HPDE6-E6E7 (cell line): ENCODE data around the gene SLC13A5.
"Not testable (repeated sequence)": the region's sequence is repeated elsewhere in the genome, so short reads cannot be mapped to it uniquely, and the experiment has no call there.

Experiments
- DNase-seq: peaks from one replicate; pipeline ENCODE4 v3.0.0; 2011; ENCODE audit warnings: missing footprints; ENCODE audit errors: extremely low spot score

Gene SLC13A5

DNA sequence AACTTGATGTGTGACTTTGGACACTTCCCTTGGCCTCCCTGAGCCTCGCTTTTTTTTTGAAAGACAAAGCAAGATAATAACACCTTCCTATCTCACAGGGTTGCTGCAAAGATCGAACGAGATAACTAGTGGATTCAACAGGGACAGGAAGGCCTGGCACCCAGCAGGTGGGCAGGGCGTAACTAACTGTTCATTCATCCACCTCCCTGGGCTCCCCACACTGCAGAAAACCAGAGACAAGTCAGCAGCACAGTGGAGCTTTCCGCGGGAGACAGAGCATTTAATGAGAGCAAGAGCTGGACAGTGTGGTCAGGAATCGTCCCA, 28.7 kb downstream of the SLC13A5 start:
- no peak for DNase-seq

DNA sequence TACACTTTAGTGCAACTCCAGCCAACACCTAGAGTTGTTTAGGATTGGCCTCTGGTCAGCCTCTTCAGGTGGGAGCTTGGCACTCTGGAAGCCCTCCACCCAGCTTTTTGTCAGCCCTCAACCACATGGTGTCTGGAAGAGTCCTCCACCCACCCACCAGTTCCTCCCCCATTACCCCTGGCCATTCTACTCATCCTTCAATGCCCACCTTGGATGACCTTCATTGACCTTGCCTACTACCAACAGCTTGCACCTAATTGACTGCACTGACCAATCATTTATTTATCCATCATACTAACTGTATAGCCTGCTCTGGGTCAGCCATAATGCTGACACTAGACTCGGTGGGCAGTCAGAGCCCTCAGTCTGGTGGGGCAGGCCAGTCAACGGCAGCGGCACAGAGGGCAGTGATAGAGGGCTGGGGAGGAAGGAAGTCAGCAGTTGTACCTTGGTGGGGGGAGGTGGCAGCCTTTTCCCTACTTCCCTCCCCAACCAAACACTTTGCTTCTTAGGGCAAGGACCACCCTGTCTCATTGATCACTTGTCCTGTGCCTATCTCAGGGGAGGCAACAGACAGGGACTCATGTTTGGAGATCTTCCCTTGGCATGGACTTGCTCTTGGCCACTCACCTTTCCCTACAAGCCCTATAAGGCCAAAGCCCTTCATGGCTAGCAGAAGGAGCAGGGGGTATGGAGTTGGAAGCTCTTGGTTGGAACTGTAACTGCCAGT, 29.3 kb downstream of the SLC13A5 start:
- DNase-seq = no peak

DNA sequence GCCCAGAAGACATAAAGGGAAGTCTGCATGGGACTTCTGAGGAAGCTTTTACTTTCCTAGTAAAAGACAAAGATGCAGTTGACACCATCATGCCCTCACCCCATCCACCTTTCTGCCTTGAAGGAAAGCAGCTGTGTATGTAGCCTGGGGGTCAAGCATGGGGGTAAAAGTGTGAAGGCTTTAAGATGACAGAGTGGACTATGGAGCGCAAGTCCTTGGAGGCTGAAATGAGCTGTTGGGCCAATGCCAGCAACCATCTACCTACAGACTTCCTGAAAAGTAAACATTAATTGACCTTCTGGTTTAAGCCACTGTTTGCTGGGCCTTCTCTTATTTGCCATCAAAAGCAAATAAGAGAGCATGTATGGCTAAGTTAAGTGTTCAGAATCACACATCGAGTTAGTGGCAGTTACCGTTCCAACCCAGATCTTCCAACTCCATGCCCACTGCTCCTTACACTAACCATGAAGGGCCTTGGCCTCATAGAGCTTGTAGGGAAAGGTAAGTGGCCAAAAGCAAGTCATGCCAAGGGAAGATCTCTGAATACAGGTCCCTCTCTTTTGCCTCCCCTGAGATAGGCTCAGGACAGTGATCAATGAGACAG, 30.0 kb downstream of the SLC13A5 start:
- no peak for DNase-seq

DNA sequence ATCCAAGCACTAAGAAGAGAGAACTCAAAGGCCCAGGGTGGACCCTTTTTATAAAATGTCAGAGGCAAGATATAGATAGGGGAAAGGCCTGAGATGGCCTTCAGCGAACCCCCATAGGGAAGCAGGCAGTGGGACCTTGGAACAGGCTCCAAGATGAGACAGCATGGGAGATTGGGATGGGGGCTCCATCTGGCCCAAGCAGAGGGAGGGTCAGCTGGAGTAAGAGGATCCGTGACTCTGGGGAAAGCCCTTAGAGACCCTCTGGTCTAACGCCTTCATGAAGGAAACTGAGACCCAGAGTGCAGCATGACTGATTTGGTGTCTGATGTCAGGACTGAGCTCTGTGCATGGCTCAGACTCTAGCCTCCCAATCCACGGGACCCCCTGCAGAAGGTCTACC, 30.8 kb downstream of the SLC13A5 start:
- no peak for DNase-seq

DNA sequence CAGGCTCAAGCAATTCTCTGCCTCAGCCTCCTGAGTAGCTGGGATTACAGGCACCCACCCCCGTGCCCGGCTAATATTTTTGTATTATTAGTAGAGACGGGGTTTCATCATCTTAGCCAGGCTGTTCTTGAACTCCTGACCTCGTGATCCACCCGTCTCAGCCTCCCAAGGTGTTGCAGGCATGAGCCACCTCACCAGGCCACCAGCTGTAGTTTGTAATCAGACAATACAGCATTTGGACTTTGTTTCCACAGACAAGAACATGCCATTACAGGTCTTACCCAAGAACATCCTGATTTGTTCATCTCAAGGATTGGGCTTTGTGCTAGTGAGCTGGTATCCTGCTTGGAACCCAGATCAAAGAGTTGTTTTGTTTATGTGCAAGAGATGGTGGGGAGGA, 31.5 kb downstream of the SLC13A5 start:
- DNase-seq = no peak

DNA sequence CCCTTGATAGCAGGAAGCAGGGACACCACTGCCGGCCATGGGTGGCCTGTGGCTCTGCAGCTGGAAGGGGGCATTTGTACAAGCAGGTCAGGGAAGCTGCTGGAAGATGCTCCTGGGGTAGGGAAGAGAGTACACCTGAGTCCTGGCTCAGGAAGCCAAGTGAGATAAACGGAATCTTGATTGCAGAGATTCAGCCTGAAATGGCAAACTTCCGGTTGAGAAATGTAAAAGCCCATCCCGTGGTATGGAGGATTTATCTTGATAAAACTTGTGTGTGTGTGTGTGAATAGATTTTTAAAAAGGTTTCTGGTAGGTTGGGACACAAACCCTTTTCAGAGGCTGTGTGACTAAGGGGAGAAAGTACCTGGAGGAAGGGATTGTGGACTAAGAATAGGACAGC, 32.0 kb downstream of the SLC13A5 start:
- no peak for DNase-seq

DNA sequence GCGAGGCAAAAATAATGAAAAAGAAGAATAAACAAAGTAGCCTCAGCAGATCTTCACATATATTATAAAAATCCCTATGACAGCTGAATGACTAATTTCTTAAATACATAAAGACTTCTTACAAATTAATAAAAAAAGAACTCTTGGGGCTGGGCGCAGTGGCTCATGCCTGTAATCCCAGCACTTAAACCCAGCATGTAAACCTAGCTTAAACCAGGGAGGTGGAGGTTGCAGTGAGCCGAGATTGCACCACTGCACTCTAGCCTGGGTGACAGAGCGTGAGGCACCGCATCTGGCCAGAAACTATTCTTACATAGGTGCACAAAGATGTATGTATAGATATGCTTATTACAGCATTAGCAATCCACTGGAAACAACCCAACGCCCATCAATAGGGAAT, 33.9 kb downstream of the SLC13A5 start:
- no peak for DNase-seq

DNA sequence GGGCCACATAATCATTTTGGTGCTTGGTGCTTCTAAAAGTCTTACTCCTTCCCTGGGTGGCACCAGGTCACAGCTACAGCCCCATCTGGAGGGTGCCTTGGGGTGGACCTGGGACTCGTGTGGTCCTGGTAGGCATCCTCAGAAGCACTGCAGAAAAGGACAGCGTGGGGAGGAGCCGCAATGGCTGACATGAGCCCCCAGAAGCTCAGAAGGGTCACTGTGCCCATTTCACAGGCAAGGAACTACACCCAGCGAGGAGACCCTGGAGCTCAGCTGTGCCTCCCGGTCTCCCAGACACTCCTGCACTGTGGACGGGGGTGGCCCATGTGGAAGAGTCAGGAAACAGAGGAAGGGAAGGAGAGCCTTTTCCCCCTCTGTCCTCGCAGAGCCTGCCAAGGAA, 35.2 kb downstream of the SLC13A5 start:
- DNase-seq = no peak

DNA sequence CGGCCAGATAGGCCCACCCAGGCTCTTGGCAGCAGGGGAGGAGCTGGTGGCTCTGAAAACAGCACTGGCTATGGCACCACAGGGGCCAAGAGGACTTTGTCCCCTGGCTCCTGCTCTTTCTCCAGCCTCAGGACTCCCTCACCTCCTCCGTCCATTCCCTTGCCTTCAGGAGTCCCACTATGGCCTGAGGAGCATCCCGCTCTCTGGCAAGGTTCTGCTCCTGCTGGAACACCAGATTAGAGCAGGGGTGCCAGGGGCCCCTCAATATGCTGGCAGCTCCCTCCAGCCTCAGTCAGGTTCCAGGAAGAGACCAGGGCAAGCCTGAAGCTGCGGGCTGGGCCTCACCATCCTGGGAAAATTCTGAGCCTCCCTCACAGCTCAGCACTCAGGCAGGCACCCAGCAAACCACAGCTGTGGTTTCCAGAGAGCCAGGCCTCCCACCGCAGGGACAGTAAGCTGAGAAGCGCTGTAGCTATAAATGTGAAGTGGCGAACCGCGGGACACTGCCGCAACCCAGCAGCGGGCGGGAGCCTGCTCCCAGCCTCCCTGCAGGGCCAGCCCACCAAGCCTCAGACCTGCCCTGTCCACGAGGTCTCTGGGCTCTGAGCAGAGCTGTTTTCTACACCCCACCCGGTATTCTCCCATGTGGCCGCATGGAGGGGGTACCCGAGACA, 35.9 kb downstream of the SLC13A5 start:
- DNase-seq = no peak

DNA sequence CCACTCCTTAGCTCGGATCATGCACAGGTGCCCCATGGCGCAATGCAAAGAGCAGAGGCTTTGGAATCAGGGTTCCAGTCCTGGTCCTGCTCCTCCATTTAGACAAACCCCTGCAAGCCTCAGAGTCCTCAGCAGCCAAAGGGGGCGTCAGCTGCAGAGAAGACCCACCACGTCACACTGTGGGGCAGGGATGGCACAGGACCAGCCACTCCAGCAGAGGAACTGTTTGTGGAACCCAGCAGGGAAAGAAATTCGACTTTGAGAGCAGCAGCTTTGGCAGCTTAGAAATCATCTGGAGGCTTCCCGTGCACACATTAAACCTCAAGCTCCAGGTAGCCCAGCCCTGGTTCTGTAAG, 36.4 kb downstream of the SLC13A5 start:
- no peak for DNase-seq

DNA sequence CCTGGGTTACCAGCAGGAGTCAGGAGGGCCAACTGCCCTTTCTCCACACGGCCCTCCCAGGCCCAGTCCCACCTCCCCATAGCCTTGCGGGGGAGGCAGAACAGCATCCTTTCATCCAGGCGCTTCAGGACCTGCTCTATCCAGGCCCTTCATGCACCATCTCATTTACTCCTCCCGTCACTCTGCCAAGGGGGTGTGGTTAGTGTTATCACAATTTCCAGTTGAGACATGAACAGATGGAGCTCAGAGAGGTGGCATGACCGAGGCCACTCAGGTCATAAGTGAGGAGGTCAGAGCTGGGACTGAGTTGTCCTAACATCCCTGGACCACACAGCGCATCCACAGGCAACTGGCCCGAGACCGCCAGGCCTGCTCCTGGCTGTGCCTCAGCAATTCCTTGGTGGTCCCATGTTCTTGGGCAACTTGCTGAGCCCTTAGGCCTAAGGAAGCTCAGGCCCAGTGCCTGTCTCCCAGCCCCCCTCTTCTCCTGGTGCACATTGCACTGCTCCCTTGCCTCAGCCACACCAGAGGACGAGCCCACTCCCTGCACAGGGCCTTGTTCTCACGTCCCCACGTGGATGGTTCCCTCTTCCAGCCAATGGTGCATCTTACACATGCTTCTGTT, 37.9 kb downstream of the SLC13A5 start:
- DNase-seq = no peak

DNA sequence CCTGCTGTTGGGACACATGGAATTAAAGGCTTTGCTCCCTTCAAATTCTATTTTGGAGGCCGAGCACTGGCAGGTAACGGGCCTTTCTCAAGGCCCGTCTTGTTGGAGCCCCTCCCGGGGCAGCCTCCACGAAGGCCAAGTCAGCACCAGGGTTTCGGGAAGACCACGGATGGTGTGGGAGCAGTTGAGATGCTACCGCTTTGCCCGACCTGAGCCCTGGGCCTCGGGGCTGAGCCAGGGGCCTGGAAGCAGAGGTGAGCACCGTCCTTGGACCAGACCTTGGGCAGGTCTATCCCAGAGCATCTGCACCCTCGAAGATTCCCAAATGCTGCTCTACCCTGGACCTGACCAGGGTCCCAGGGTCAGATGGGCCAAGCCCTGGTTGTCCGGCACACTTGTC, 38.6 kb downstream of the SLC13A5 start:
- DNase-seq = no peak

DNA sequence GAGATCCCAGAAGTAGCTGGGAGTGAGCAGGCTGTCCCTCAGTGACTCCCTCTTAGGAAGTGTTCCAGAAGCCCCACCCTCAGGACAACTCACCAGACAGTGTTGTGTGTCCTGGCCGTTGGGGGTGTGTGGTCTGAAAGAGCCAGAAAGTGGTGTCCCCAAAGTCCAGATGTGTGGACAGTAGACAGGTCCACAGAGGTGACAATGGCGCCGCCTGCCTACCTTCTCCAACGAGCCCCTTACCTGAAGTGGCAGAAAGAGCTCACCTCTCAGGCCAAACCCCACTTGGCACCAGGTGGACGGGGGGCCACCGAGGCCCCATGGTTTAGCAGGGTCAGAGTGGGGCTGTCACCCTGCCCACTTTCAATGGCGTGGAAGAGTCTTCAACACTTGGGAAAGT, 41.7 kb downstream of the SLC13A5 start:
- no peak for DNase-seq

DNA sequence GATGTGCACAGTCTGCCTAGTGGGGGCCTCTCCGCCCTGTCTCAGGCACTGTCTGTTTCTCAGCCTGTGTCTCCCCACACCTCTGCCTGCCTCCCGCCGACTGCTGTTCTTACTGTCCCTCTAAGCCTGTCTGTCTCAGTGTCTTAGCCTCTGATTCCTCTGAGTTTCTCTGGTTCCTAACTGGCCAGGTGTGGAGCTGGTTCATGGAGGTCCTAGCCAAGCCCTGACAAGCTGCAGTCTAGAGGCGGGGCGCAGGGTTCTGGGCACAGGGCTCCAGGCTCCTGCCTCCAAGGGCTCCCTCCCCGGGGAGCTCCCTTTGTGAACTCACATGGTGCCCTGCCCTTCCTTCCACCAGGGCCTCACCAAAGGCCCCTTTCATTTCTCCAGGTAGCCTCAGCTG, 42.2 kb downstream of the SLC13A5 start:
- no peak for DNase-seq

DNA sequence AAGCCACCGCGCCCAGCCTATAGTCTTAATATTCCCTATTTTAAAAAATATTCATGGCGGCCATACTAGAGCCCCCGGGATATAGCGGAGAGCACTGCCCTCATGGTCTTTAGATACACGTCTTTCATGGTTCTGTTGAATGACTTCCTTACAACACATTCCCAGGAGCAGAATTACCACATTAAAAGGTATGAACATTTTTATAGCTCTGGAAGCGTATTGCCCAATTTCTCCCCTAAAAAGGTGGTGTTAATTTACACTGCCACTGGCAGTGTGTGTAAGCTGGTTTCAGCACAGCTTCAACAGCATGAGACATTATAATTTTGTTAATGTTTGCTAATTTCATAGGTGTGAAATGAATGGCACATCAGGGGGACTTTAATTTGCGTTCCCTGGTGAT, 42.6 kb downstream of the SLC13A5 start:
- DNase-seq = no peak

DNA sequence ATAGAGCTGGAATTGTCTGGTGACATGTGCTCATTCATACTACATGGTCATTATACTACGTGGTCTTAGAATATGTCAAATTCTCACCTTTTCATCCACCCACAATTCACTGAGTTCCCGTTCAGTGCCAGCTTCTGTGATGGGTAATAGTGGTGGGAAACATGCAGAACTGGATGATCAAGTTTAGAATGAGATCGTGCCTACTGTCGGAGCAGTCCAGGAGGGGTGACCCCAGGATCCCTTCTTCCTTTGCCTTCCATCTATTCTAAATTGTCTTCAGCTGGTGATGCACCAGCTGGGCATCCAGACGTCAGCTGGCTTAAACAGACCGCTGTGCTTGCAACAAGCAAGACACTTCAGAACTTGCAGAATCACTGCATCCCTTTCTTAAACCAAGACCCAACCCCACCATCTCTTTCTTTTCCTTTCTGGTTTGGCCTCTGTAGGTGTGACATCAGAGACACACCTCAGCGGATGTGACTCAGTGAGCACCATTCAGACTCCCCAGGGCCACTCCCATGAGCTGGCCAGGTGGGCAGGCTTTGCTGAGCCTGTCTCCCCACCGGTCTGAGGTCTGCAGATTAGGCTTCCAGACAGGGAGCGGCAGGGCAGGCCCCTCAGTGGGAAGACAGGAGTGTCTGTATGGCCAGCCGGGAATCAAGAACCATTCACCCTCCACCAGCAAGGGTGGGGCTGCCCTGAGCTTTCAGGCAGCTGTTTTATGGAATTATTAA, 43.5 kb downstream of the SLC13A5 start:
- peak; percentile 96 for DNase-seq

DNA sequence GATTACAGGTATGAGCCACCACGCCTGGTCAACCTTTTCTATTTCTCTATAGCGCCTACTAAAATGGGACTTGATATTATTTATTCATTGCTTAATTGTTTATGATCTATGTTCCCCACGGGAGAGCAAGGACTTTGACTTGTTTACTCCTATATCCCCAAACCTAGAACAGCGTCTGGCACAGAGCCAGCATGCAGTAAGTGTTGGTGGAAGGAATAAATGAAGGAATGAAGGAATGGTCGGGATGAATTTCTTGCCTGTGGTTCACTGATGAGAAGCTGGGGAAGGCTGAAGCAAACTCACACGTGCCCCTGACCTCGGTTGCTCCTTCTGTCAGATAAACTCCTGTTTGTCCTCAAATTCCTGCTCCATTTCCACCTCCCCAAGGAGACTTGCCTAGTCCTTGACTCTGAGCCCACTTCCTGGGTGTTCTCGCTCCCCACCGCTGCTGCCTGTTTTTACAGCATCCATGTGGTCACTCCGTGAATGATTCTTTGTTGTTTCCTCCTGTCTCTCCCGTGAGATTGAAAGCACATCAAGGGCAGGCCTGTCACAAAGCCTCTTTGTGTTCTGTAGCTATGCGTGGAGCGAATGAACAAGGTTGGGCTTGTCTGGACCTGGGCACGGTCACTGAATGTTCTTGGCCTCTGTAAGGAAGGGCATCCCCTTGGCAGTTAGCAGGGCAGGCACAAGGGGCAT, 44.3 kb downstream of the SLC13A5 start:
- no peak for DNase-seq

DNA sequence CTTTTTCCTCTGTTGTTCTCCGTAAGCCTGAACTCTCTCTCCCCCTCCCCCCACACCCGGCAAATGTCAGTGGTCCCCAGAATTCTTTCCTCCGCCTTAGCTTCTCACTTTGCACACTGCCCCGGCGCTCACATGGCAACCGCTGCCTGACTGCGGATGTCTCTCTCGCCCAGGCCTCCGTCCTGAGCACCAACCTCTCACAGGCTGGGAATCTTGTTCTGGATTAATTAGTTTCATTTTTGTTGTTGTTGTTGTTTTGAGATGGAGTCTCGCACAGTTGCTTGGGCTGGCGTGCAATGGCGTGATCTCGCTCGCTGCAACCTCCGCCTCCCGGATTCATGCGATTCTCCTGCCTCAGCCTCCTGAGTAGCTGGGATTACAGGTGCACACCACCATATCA, 45.0 kb downstream of the SLC13A5 start:
- no peak for DNase-seq

DNA sequence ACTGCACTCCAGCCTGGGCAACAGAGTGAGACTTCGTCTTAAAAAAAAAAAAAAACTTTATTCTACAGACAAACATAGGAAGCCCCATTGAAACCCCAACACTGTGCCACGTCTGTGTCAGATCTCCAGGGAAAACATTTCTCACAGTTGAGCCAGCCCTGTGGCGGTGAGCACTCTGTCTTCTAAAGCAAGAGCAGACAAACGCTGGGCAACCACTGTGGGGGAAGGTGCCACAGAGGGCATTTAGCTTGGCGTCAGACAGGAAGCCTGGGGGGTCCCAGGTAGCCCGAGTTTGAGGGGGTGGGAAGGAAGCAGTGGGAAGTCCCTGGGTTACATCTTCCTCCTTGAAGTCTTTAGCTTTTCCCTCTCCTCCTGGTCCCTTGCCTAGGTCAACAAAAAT, 45.7 kb downstream of the SLC13A5 start:
- DNase-seq = no peak

DNA sequence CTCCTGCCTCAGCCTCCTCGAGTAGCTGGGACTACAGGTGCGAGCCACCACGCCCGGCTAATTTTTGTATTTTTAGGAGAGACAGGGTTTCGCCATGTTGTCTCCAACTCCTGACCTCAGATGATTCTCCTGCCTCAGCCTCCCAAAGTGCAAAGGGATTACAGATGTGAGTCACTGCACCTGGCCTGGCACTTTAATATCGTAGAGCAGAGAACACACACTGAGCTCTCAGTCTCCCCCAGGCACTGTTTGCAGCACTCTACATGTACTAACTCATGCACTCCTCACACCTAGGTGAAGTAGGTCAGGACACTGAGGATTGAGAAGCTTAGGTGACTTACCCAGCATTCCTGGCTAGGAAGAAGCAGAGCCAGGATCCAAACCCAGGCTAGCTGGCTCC, 46.6 kb downstream of the SLC13A5 start:
- no peak for DNase-seq

DNA sequence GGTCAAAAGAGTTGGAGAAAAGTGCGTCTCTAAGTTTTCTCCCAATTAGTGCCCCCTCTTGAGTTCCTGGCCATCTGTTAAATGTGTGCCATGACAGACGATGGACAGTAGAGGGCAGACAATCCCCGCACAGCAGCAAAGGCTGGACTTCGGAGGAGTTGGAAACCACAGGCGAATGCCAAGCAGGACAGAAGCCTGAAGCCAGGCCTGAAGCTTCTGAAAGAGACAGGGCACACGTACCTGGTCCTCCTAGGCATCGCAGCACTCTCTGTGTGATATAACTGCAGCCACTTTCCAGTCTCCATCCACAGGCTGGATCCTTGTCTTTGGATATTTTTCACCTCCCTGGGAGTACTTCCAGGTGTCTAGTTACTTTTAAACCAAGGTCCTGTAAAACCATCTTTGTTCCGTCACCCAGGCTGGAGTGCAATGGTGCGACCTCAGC, 47.1 kb downstream of the SLC13A5 start:
- peak; percentile 64 for DNase-seq

DNA sequence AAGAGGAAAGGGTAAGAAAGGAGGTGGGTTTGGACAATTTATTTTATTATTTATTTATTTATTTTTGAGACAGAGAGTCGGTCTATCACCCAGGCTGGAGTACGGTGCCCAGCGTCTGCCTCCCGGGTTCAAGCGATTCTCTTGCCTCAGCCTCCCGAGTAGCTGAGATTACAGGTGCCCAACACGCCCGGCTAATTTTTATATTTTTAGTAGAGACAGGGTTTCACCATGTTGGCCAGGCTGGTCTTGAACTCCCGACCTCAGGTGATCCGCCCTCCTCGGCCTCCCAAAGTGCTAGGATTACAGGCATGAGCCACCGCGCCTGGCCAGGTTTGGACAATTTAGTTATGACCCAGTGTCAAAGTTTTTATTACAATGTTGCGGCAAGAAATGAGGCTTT, 50.0 kb downstream of the SLC13A5 start:
- DNase-seq = not testable (repeated sequence)
